SK-N-DZ (cell line): ENCODE data around the gene RGS3.

Experiments
- DNase-seq: peaks from one replicate; pipeline ENCODE4 v3.0.0-alpha.2; 2015; ENCODE audit warnings: low spot score

Gene RGS3

DNA sequence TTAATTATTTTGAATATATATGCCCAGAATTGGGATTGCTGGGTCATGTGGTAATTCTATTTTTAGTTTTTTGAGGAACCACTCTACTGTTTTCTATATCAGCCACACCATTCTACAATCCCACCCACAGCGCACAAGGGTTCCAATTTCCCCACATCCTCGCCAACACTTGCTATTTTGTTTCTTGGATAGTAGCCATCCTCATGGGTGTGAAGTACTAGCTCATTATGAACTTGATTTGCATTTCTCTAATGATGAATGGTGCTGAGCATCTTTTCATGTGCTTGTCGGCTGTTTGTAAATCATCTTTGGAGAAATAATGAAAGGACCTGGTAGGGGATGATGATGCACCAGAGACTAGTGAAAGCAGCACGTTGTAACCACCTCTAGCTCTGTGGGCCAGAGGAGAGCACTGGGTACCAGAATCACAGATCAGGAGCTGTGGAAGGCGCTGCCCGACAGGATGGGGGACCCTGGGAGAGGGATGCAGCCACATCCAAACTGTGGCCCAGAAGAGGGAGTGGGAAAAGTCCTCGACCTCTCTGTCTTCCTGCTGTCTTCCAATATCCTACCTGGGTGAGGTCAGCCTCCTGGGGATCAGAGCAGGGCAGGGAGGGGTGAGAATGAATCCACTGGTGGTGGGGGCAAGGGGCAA lies 155.4 kb downstream of the RGS3 start:
- DNase-seq, result no peak

DNA sequence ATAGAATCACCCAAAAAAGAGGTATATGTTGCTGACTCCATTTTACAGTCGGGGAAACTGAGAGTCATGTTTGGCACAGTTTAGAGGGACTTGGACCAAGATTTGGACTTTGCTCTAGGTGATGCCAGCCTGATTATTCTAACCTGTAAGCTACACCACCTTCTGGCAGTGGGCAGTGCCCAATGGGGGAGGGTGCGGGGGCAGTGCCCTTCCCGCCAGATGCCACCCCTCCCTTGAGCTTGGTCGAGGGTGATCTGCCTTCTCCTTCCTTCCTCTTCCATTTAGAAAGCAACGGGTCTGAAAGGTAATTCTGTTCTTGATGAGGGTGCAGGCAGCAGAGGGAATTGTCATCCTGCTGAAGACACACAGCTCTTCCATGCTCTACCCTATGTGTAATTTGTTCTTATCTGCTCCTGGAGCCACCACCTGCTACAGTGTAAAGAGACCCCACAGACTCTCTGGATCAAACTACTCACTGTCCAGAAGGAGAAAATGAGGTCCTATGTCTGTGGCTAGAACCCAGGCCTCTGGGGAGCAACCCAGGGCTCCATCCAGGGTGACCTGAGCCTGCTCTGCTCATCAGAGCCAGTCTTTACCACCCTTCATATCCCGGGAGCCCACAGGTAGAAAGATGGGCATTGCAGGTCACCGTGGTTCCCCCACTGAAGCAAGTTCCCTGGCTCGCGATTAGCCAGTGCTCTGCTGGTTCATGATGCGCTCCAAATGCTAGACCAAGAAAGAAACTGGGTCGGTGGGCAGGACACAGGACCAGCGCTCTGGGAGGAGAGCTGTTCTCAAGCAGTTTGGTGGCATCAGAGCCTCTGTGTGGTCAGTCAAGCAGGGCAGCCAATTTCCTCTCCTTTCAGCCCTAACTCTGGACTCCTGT lies 156.2 kb downstream of the RGS3 start:
- no peak for DNase-seq

DNA sequence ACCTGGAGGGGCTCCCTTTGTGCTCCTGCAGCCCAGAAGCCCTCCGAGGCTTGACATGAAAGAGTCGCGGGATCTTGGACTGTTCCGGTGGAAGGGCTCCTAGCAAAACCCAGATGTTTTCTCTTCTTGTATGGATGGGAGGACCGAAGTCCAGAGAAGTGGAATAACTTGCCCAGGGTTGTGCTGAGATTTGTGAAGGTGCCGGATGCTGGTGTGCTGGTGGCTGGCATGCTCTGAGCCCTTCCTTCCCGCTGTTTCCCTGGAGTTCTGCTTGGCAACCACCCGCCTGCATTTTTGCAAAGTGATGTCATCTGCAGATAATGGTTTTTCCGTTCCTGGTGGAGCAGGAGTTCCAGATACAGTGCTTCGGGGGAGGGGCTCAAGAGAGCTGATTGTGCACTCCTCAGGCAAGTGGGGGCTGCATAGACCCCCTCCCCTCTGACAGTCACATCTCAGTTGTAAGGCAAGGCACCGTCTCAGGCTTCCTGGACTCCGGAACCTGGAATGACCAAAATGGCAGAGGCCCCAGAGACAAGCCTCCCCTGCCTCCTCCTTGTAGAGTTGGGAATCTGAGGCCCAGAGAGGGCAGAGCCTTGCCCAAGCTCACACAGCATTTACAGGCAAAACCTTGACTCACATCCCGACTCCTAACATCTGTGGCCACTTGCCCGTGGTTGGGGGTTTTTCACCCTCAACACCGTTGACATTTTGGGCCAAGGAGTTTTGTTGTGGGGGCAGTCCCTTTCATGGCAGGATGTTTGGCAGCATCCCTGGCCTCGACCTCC lies 157.0 kb downstream of the RGS3 start:
- peak; percentile 48 for DNase-seq

DNA sequence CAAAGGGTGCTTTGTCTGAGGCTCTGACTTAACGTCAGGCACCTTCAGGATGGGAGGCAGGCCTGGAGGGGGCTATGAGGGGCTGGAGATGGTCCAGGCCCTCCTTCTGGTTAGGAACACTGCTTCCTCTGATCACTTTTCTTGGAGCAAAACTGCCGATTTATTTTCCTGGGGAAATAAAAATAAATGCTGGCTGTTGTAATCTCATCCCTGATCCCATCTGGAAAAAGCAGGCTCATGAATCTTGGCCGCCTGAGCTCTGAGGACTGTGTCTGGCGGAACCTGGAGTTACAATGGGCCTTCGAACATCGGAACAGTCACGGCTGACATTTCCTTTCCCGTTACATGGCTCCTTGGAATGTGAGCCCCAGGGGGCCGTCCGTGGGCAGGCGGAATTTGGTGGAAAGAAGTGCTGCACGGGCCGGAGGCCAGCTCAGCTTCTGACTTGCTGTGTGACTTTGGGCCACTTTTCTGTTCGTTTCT lies 157.8 kb downstream of the RGS3 start:
- no peak for DNase-seq

DNA sequence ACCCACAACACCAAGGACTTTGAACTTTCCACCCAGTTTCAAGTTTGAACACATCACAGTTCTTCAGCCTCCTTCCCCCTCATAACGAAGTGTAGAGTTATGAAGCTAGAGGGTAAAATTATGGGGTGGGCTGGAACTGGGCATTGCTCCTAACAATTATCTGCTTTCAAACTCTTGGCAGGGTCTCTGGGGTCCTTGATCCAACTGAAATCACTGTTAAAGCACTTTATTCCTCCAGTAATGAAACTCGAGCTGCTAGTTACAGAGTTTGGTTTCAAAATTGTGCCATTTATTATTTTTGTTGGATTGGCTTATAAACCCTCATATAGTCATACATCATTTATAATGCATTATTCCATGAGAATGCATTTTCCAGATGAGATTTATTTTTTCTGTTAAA lies 158.5 kb downstream of the RGS3 start:
- DNase-seq, result no peak

DNA sequence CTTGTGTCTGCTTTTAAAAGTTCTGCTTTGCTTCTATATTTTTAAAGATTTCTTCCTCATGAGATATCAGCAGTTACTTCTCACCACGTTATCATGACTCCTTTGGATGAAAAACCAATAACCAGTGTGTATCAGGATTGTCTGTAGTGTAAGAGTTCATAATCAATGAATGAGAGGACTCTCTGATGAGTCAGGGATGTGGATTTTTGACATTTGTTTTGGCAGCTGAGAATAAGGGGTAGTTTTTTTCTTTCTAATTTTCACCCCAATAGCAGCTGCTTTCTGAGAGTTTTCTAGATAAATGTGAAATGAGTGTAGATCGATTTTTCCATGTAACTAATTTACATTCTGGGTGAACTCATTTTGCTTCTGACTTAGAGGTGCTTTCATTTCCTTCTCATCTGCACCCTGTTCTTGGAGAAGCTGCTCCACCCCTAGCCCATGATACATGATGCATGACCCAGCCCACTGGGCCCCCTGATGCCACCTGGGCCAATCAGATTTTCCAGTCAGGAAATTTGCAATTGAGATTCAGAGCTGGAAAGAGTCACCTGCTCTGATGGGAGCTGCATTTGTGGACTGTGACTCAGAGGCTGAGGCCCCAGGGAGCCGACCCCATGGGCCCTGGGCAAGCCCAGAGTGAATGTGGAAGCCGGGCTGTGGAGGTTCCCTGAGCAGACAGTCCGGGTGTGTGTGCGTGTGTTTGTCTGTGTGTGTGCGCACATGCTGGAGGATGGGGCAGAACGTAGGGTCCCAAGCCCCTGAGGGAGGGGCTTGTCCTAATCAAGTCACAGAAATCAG lies 159.3 kb downstream of the RGS3 start:
- no peak for DNase-seq

DNA sequence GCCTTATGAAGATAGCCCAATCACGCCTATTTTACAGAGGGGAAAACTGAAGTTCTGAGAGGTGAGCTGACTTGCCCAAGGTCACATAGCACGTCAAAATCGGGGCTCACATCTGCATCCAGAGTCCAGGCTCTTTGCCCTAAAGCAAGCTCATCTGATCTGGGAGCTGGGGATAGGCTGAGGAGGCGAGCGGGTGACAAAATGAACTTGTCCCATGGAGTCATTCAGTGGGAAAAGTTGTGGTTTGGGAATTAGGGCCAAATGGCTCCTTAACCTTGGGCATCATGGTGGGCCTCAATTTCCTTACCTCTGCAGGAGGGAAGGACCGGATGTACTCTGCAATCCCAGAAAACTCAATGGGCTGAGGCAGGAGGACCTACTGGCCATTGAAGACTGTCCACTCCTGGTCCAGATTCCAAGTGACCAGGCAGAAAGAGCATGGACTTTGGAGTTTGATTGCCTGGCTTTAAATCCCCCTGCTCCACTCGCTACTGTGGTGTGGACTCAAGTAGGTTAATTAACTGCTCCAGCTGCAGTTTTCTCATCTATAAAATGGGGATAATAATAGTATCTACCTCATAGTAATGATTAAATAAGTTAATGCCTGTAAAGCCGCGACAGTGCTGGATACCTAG lies 160.4 kb downstream of the RGS3 start:
- DNase-seq, result no peak

DNA sequence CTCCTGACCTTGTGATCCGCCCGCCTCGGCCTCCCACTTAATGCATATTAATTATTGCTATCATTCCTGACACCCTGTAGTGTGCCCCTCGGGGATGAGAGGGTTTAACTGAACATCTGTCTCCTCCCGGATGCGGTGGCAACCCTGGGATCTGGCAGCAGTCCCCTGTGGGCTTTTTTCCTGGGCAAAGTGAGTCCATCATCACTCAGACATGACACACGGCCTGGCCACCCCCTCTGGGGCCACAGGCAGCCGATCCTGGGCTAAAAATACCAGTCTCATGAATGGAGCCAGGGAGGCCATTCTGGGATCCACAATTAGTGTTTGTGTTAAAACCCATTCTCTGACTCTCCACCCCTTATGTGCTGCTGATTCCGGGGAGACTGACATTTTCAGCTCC lies 161.2 kb downstream of the RGS3 start:
- DNase-seq, result no peak

DNA sequence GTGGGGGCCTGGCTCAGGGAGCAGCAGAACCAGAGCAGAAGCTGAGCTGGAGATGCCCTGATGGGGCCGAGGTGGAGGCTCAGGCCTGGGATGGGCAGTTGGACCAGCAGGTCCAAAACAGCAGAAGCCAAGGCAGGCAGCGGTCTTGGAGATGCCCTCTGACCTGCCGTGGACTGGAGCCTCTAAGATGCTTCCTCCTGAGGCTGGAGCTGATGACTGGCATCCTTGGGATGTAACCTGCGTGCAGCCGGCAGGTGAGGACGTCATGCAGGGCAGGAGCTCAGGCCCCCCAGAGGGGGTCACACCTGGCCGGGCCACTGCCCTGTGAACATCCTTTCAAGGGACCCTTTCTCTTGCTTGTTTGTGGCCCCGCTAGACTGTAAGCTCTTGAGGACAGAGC lies 162.0 kb downstream of the RGS3 start:
- no peak for DNase-seq

DNA sequence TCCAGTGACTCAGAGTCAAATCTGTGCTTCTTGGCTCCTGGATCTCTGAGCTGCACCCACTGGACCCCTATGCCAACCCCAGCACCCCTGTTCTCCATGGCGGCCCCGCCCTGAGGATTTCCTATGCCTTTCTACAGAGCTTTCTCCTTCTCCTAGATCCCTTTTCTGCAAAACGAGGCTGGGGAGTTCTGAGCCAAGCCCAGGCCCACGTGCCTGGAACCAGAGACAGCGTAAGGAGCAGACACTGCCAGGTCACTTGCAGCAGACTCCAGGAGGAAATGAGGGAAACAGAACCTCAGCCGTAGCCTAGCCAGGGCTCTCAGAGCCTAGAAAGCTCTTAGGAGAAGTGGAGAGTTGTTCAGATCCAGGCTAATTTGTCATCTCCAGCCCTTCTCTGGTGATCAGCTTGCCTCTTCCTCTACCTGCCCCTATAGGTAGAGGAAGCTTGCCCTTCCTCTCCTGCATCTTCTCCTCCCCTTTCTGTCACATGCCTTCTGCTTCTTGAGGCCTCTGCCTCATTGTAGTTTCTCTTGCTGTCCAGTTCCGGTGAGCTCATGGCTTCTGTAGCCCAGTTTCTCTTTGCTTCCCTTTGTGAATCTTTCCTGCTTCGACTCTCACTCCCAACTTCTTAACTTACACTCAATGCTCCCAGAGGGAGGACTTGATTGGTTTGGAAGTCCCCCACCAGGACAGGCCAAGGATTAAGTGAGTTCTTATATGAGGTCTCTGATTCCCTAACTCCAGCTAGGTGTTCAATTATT lies 163.4 kb downstream of the RGS3 start:
- DNase-seq, result no peak

DNA sequence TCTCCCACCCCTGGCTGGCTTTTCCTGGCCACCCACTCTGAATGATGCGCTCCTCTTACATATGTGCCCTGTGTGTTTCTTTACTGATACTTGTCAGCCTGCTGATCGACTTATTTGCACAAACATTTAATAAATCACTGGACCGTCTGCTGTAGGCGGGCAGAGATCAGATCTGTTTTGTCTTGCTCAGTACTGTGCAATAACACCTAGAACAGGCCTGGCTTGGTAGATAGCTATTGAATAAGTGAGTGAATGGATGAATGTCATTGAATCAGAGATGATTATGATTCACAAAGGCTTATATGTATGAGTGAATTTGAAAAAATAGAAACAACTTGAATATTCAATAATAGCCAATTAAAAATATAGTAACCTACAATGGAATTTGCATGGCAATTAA lies 165.1 kb downstream of the RGS3 start:
- no peak for DNase-seq

DNA sequence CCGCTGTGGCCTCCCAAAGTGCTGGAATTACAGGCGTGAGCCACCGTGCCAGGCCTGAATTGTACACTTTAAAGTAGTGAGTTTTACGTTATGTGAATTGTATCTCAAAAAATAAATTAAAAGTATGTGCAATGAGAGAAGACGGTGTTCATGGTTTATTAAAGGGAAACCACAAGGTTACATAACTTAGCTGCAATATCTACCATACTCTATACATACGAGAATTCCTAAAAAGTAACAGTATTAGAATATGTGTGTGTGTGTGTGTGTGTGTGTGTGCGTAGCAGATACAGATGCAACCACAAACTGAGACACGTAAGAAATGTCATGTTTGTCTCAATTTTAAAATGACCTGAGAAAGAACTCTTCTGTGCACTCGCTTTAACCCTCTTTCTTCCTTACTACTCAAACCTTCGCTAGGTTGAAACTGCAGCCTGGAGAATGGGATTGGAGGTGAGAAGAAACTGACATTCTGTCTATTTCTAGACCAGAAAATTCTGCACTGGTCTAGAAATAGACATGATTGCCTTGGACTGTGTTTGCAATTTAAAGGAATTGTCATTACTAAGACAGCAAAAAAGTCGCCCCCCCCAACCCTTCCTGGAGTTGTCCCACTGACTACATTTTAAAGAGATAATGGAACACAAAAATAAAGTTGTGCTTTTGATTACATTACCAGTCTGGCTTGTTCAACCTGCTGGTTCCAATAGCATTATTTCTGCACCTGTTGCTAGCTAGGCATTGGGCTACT lies 167.0 kb downstream of the RGS3 start:
- no peak for DNase-seq

DNA sequence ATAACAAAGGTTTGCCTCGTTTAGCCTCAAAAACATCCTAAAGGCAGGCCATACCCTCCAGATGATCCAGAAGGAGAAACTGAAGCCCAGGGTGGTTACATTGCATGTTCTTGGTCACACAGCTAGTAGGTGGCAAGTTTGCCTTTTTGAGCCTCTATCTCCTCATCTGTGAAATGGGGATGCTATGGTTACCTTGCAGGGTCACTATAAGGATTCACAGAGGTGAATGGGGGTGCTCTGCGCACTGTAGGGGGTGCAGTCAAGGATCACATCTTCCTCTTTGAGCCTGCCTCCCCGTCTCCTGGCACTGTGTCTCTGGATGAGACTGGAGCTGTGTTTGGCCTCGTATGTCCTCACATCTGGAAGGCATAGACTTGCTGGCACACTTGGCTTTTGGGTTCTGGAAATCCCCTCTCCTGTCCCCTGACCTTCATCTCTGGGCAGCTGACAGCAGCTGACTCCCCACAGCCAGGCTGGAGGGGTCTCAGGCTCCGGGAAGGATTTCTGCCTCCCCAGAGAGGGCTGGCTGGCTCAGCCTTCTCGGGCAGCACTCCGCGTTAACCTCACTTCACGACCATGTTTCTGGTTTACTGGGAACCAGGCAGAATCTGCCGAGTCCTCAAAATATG lies 167.7 kb downstream of the RGS3 start:
- no peak for DNase-seq

DNA sequence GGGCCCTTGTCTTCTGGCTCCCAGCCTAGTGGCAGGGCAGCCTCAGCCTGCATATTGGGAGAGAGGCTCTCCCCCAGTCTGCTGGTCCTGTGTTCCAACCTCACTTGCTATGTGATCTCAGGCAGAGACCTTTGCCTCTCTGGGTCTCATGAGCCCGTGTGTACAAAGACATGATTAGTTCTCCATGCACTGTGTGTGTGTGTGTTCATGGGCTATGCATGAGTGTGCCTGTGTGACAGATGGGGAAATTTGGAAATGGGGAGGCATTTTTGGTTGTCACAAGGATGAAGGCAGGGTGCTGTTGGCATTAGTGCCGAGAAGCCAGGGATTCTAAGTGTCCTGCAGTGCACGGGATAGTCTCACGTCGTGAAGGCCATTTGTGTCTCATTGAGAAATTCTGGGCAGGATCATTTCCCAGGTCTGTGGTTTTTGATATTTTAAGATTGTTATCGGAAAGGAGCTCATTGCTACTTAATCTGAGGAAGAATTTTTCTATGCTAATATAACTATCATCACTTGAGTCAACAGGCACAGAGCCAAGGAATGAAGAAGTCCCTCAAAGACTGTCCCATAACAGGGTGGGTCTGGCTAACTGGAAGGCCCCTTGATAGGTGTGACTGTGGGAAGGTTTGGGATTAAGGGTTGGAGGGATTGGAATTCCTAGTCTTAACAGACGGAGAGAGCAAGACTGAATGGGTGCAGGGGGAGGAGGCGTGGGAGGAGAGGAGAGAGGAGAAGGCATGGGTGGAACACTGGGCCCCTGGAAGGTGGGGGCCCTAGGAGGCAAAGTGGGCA lies 168.5 kb downstream of the RGS3 start:
- DNase-seq, result no peak

DNA sequence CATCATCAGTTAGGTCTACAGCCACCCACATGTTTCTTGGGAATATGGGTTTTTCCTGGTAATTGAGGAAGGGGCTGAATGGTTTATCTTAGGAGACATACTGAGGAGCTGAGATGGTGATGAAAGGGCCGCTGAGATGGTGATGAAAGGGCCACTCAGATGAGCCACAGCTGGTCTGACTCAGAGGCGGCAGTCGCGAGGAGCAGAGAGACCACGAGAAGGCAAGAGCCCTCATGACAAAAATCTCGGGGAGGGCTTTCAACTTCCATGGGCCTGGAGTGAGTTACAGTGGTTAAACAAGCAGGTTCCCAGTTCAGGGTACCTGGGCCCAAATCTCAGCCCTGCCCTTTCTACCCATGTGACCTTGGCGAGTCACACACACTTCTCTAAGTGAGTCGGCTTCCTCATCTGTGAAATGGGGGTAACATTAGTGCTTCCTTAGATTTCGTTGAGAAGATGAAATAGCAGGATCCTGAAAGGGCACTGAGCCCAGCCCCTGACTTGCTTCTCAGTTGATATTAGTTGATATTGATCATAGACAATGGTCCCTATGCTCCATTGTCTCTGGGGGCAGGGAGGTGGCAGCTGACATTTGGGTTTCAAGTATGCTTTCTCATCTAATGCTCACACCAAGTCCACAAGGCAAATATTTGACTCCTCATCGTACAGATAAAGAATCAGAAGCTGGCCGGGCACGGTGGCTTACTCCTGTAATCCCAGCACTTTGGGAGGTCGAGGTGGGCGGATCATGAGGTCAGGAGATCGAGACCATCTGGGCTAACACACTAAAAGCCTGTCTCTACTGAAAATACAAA lies 169.5 kb downstream of the RGS3 start:
- DNase-seq, result no peak

DNA sequence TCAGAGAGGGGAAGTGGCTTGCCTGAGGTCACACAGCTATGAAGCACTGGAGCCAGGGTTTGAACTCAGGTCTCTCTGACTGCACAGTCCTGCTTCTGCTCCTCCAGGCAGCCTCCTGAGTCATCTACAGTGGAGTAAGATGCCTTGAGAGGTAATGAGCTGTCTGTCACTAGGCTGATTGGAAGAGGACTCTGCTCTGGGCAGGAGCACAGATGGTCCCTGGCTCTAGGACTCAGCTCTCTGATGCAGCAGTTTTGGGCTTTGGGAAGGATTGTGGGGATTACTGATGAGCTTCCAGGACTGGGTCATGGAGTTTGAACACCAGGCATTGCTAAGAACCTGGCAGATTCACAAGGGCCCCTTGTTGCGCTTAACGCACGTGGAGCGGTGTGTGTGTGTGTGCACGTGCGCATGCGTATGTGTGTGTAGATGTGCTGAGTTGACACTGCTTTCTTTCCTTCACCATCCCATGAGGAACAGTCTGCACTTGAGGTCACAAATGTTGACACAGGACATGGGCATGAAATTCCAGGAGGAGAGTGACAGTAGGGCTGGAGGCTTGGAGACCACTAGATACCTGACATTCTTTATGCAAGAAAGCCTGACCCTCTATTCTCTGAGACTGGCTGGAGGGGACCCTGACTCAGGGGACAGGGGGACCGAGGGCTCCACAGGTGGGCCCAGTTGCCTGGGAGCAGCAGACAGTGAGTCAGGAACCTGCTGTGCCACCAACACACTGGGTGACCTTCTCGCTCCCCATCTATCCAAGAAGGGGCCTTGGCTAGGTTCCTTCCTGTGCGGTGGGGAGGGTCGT lies 170.5 kb downstream of the RGS3 start:
- no peak for DNase-seq
